DOHH2 (cell line): ENCODE data around the gene ZNF469.

Experiments used
- H3F3A ChIP-seq: fragments of 200-600 bp; sonication (generic), shearing (Covaris generic); 2 replicates; pipeline ENCODE4 v1.6.0; 2016; ENCODE audit warnings: antibody characterized with exemption, mild to moderate bottlenecking; ENCODE audit not compliant: control insufficient read depth, insufficient read depth
- H3K27ac ChIP-seq: fragments of 200-600 bp; sonication (generic); 2 replicates; pipeline ENCODE4 v1.5.1; 2014; ENCODE audit warnings: low read depth, mild to moderate bottlenecking, low read length, moderate library complexity
- H3K27me3 ChIP-seq: fragments of 200-600 bp; sonication (generic); 2 replicates; pipeline ENCODE4 v1.6.1; 2014; ENCODE audit warnings: mild to moderate bottlenecking, low read length, mixed read lengths; ENCODE audit not compliant: control insufficient read depth
- H3K36me3 ChIP-seq: fragments of 200-600 bp; sonication (generic); 2 replicates; pipeline ENCODE4 v1.6.1; 2014; ENCODE audit warnings: mild to moderate bottlenecking, low read length, moderate library complexity, mixed read lengths; ENCODE audit not compliant: control insufficient read depth
- H3K4me1 ChIP-seq: fragments of 200-600 bp; sonication (generic); 2 replicates; pipeline ENCODE4 v1.6.1; 2014; ENCODE audit warnings: mild to moderate bottlenecking, low read length, mixed read lengths; ENCODE audit not compliant: control insufficient read depth
- H3K4me2 ChIP-seq: fragments of 200-600 bp; sonication (generic); 2 replicates; pipeline ENCODE4 v1.6.0; 2014; ENCODE audit warnings: mild to moderate bottlenecking, low read length, moderate library complexity
- H3K4me3 ChIP-seq: fragments of 200-600 bp; sonication (generic); 2 replicates; pipeline ENCODE4 v1.5.1; 2014; ENCODE audit warnings: mild to moderate bottlenecking, low read length, mixed read lengths
- H3K79me2 ChIP-seq: fragments of 200-600 bp; sonication (generic); 2 replicates; pipeline ENCODE4 v1.6.1; 2014; ENCODE audit warnings: mild to moderate bottlenecking, low read length, mixed read lengths; ENCODE audit not compliant: control insufficient read depth
- H3K9me2 ChIP-seq: fragments of 200-600 bp; sonication (generic); replicated peaks from 2 replicates; pipeline ENCODE4 v1.6.1; 2014; ENCODE audit warnings: mild to moderate bottlenecking, low read length, mixed read lengths; ENCODE audit not compliant: control insufficient read depth
- H3K9me3 ChIP-seq: fragments of 200-600 bp; sonication (generic); 2 replicates; pipeline ENCODE4 v1.6.1; 2014; ENCODE audit warnings: antibody characterized with exemption, low read length, mixed read lengths; ENCODE audit not compliant: control insufficient read depth, insufficient read depth
- H4K20me1 ChIP-seq: fragments of 200-600 bp; sonication (generic); 2 replicates; pipeline ENCODE4 v1.6.0; 2014; ENCODE audit warnings: low read depth, mild to moderate bottlenecking, antibody characterized with exemption, low read length, moderate library complexity; ENCODE audit not compliant: control insufficient read depth, insufficient read depth
- CTCF ChIP-seq: fragments of 200-600 bp; sonication (generic); IDR thresholded peaks from one replicate; pipeline ENCODE4 v1.5.1; 2014; ENCODE audit warnings: antibody characterized with exemption, mild to moderate bottlenecking, low read depth, low read length; ENCODE audit not compliant: poor library complexity, severe bottlenecking
- EZH2phosphoT487 ChIP-seq: fragments of 200-600 bp; sonication (generic); IDR thresholded peaks from 2 replicates; pipeline ENCODE4 v1.6.1; 2017; ENCODE audit warnings: borderline replicate concordance, mild to moderate bottlenecking, antibody characterized with exemption, low read length, moderate library complexity, mixed read lengths

Gene ZNF469

GRCh38 chr16:88383401-88384221, 852 bp downstream of the ZNF469 start:
- no peak overlapping the region for H3K4me2 ChIP-seq
- TF ChIP-seq EZH2phosphoT487 = no peak
- no peak for TF ChIP-seq CTCF
- H3K4me1 ChIP-seq = no peaks in the 10 kb centered on the region
- no peaks in the 10 kb centered on the region for H4K20me1 ChIP-seq
- H3K9me2 ChIP-seq = no peaks in the 10 kb centered on the region
- no peaks in the 10 kb centered on the region for H3K36me3 ChIP-seq
- H3K4me3 ChIP-seq = no peak overlapping the region
- no peaks in the 10 kb centered on the region for H3K27me3 ChIP-seq
- H3K27ac ChIP-seq = no peak overlapping the region
- H3K9me3 ChIP-seq = peaks cover 20% of the 10 kb centered on the region
- no peaks in the 10 kb centered on the region for H3K79me2 ChIP-seq
- no peaks in the 10 kb centered on the region for H3F3A ChIP-seq

- no peaks in the 10 kb centered on the region for H3K36me3 ChIP-seq
- no peak overlapping the region for H3K27ac ChIP-seq
- no peaks in the 10 kb centered on the region for H3K27me3 ChIP-seq
- H3K79me2 ChIP-seq = no peaks in the 10 kb centered on the region
- H4K20me1 ChIP-seq = no peaks in the 10 kb centered on the region
- H3K4me3 ChIP-seq = no peak overlapping the region
- peaks cover 20% of the 10 kb centered on the region for H3K9me3 ChIP-seq
- no peaks in the 10 kb centered on the region for H3F3A ChIP-seq
- no peaks in the 10 kb centered on the region for H3K9me2 ChIP-seq
- no peak overlapping the region for H3K4me2 ChIP-seq
- H3K4me1 ChIP-seq = no peaks in the 10 kb centered on the region
- TF ChIP-seq EZH2phosphoT487 (no peak), CTCF (no peak)
Observed at GRCh38 chr16:88384222-88385111, 1.7 kb downstream of the ZNF469 start.

- Histone ChIP-seq H3K4me1 (no peaks in the 10 kb centered on the region), H3K79me2 (no peaks in the 10 kb centered on the region), H3F3A (no peaks in the 10 kb centered on the region), H3K27ac (no peak overlapping the region), H3K36me3 (no peaks in the 10 kb centered on the region), H3K4me3 (no peak overlapping the region), H3K9me2 (no peaks in the 10 kb centered on the region), H3K4me2 (no peak overlapping the region), H3K27me3 (no peaks in the 10 kb centered on the region), H3K9me3 (peaks cover 17% of the 10 kb centered on the region), H4K20me1 (no peaks in the 10 kb centered on the region)
- TF ChIP-seq CTCF (no peak), EZH2phosphoT487 (no peak)
Observed at GRCh38 chr16:88385112-88385594, 2.4 kb downstream of the ZNF469 start.
